C4-2B (cell line): ENCODE results near the gene THBD.

Source experiments
- H3K27ac ChIP-seq: fragments of 450-650 bp; 2 replicates; pipeline ENCODE4 v1.5.1; 2017
- CTCF ChIP-seq: fragments of 450-650 bp; conservative IDR thresholded peaks from 2 replicates; pipeline ENCODE4 v1.5.1; 2017; ENCODE audit warnings: mild to moderate bottlenecking
- ZFX ChIP-seq: fragments of 450-650 bp; IDR thresholded peaks from 2 replicates; pipeline ENCODE4 v1.6.1; 2017

The THBD gene

GRCh38 chr20:23077277-23077676 lies 27.8 kb upstream of the THBD start:
- no peak overlapping the region for H3K27ac ChIP-seq
- TF ChIP-seq ZFX (no peak), CTCF (no peak)

- TF ChIP-seq ZFX (no peak), CTCF (0 out of 2 replicates have a peak, but pooled peaks have one; percentile 2)
- no peak overlapping the region for H3K27ac ChIP-seq
These were observed 24.6 kb upstream of the THBD start for GRCh38 chr20:23074052-23074451.

GRCh38 chr20:23072892-23073586 lies 23.6 kb upstream of the THBD start:
- TF ChIP-seq CTCF: no peak
- TF ChIP-seq ZFX: no peak
- H3K27ac ChIP-seq: no peak overlapping the region

- no peak for TF ChIP-seq CTCF
- no peak for TF ChIP-seq ZFX
- H3K27ac ChIP-seq: no peak overlapping the region
These were observed 22.5 kb upstream of the THBD start for GRCh38 chr20:23071996-23072395.

GRCh38 chr20:23071398-23071797 lies 21.9 kb upstream of the THBD start:
- no peak overlapping the region for H3K27ac ChIP-seq
- TF ChIP-seq CTCF (no peak), ZFX (no peak)

- TF ChIP-seq ZFX (no peak), CTCF (no peak)
- H3K27ac ChIP-seq: no peak overlapping the region
These were observed 19.6 kb upstream of the THBD start for GRCh38 chr20:23069108-23069507.

GRCh38 chr20:23068283-23068682 lies 18.8 kb upstream of the THBD start:
- no peak overlapping the region for H3K27ac ChIP-seq
- no peak for TF ChIP-seq ZFX
- no peak for TF ChIP-seq CTCF
